CD4-positive, alpha-beta T cell treated with Interleukin-4 for 1 hour (primary cell): ENCODE measurements around the gene EPHA10.

Source experiments
- DNase-seq, 2 donors: peaks; one replicate each; pipeline ENCODE4 v3.0.0-alpha.2; 2020 to 2022

EPHA10 gene

DNA sequence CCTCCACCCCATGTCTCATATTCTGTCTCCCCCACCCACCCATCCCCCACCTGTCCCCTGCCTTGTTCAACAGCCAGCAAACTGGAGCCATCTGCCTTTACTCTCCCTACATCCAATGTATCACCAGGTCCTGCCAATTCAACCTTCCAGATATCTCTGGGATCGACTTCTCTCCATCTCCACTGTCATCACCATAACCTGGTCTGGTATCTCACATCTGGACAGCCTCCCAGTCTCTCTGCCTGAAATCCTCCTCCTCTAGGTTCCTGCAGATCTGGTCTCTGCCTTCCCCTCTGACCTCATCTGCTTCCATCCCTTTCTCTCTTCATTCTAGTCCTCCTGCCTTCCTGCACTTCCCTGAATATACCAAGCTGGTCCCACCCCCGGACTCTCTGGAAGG lies 94.8 kb downstream of the EPHA10 start:
- DNase-seq = no peak

DNA sequence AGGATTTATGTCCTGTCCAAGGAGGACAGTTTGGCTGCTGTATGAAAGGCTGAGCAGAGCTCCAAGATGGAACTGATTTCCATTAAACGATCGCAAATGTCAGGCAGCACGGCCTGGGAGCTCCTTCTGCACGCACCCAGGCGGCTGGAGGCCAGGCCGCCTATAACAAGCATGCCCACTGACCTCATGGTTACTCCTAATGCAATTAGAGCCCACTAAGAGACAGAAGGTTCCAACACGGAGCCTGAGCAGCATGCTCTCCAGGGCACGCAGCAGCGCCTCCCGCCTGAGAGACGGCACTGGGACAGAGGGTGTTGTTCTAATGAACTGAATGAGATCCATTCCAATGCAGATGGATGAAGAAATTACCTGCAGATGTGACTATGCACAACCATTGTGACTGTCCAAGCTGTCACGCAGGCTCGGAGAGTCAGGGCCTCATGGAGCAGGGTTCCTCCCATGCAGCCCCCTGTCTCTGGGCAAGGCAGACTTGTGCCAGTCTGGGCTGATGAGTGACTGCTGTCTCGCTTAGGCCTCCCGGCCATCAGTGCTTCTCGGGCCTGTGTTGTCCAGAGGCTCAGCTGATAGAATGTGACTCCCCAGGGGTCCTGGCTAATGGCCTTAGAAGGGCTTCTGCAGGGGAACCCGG lies 97.8 kb downstream of the EPHA10 start:
- DNase-seq = no peak

DNA sequence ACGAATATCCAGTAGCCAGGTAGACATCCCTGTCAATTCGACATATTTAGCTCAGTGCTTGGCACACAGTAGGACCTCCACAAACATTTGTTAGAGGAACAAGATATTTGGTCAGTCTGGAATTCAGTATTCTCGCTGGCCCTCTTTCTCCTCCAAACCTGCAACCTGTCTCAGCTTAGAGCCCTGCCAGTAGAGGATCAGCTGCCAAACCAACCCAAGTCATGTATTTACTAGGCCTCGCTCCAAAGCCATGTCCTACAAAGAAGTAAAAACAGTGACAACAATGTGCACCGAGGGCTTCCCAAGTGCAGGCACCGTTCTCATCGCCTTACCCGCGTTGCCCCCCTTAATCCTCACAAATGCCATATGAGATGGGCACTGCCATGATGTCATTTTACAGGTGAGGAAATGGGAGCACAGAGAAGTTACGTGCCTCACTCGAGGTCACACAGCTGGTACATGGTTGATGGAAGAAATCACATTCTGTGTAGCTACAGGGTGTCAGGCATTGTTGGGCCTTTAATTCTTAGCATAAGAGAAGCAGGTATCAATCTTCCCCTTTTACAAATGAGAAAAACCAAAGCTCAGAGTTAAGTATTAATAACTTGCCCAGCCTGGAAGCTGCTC lies 98.6 kb downstream of the EPHA10 start:
- no peak for DNase-seq
